NCI-H526 treated with DMSO at 0.1 percent for 48 hours (cell line): ENCODE results near the gene PRMT7.

Experiments
- DNase-seq: peaks from one replicate; lab custom pipeline; 2025; lab: John Stamatoyannopoulos, UW

The PRMT7 gene

GRCh38 chr16:68396481-68396880 is 85.7 kb downstream of the PRMT7 start:
- DNase-seq, result no peak

GRCh38 chr16:68397710-68398201 is 86.9 kb downstream of the PRMT7 start:
- DNase-seq, result no peak

- DNase-seq, result no peak
Observed at GRCh38 chr16:68399456-68399855, 88.6 kb downstream of the PRMT7 start.

GRCh38 chr16:68400083-68400923 is 89.5 kb downstream of the PRMT7 start:
- no peak for DNase-seq

- DNase-seq, result no peak
Observed at GRCh38 chr16:68400924-68401460, 90.2 kb downstream of the PRMT7 start.

- no peak for DNase-seq
Observed at GRCh38 chr16:68401871-68402747, 91.3 kb downstream of the PRMT7 start.

- no peak for DNase-seq
Observed at GRCh38 chr16:68402748-68403040, 91.9 kb downstream of the PRMT7 start.

- no peak for DNase-seq
Observed at GRCh38 chr16:68403177-68403576, 92.4 kb downstream of the PRMT7 start.

- DNase-seq, result no peak
Observed at GRCh38 chr16:68403704-68404103, 92.9 kb downstream of the PRMT7 start.

- no peak for DNase-seq
Observed at GRCh38 chr16:68404736-68405345, 94.0 kb downstream of the PRMT7 start.

- no peak for DNase-seq
Observed at GRCh38 chr16:68406458-68407152, 95.8 kb downstream of the PRMT7 start.
